OCI-LY7 (cell line): ENCODE results near the gene MACROD2. TPM values are rescaled to one million over a fixed set of nuclear protein-coding genes. Genes with fewer than 3 reads are reported as not detected.

ENCODE experiments used
- BruUV-seq: library from RNA; stranded (reverse); fragments of 400-500 nt; replicated peaks from 2 replicates; lab custom pipeline; 2021; lab: Mats Ljungman, UMichigan
- CTCF ChIA-PET: fragments of 300-600 bp; sonication (Branson Sonifier 250); formaldehyde crosslinking; loops from one replicate; lab custom pipeline; 2022; ENCODE audit warnings: antibody characterized with exemption; ENCODE audit not compliant: unreplicated experiment; lab: Charles Lee
- POLR2A ChIA-PET: fragments of 300-600 bp; sonication (Branson Sonifier 250); formaldehyde crosslinking; loops from one replicate; lab custom pipeline; 2022; ENCODE audit warnings: antibody characterized with exemption; lab: Charles Lee
- DNase-seq: peaks from one replicate; pipeline ENCODE4 v3.0.0-alpha.2; 2015; ENCODE audit warnings: low spot score
- H2AFZ ChIP-seq: fragments of 200-600 bp; sonication (generic), shearing (Covaris generic); 2 replicates; pipeline ENCODE4 v1.6.1; 2014; ENCODE audit warnings: mild to moderate bottlenecking, antibody characterized with exemption, low read length, moderate library complexity
- H3K27ac ChIP-seq: fragments of 200-600 bp; sonication (generic); 2 replicates; pipeline ENCODE4 v1.5.1; 2014; ENCODE audit warnings: mixed run types, low read depth, mild to moderate bottlenecking, moderate library complexity, low read length, inconsistent platforms; ENCODE audit not compliant: poor library complexity, severe bottlenecking
- H3K36me3 ChIP-seq: fragments of 200-600 bp; sonication (generic); 2 replicates; pipeline ENCODE4 v1.6.1; 2014; ENCODE audit warnings: mild to moderate bottlenecking, antibody characterized with exemption, low read length, moderate library complexity, mixed read lengths; ENCODE audit not compliant: insufficient read depth
- H3K4me1 ChIP-seq: fragments of 200-600 bp; sonication (generic); 2 replicates; pipeline ENCODE4 v1.5.1; 2014; ENCODE audit warnings: mild to moderate bottlenecking, low read length; ENCODE audit not compliant: insufficient read depth, poor library complexity, severe bottlenecking
- H3K4me2 ChIP-seq: fragments of 200-600 bp; sonication (generic); 2 replicates; pipeline ENCODE4 v1.6.1; 2014; ENCODE audit warnings: mild to moderate bottlenecking, low read length
- H3K4me3 ChIP-seq: fragments of 200-600 bp; sonication (generic); 2 replicates; pipeline ENCODE4 v1.5.1; 2014; ENCODE audit warnings: mild to moderate bottlenecking, low read depth, low read length; ENCODE audit not compliant: poor library complexity, severe bottlenecking
- H3K79me2 ChIP-seq: fragments of 200-600 bp; sonication (generic); 2 replicates; pipeline ENCODE4 v1.6.1; 2016; ENCODE audit warnings: low read depth, mild to moderate bottlenecking, low read length, moderate library complexity, mixed read lengths; ENCODE audit not compliant: insufficient read depth
- H3K9me2 ChIP-seq: fragments of 200-600 bp; sonication (generic); 2 replicates; pipeline ENCODE4 v1.6.1; 2016; ENCODE audit warnings: mild to moderate bottlenecking, low read length, mixed read lengths; ENCODE audit not compliant: insufficient read depth
- H3K9me3 ChIP-seq: fragments of 200-600 bp; sonication (generic); 2 replicates; pipeline ENCODE4 v1.6.1; 2014; ENCODE audit warnings: mild to moderate bottlenecking, mixed run types, low read length, mixed read lengths
- H4K20me1 ChIP-seq: fragments of 200-600 bp; sonication (generic); 2 replicates; pipeline ENCODE4 v1.6.1; 2014; ENCODE audit warnings: mild to moderate bottlenecking, antibody characterized with exemption, low read length, moderate library complexity, mixed read lengths; ENCODE audit not compliant: insufficient read depth
- EZH2phosphoT487 ChIP-seq: fragments of 200-600 bp; sonication (generic); IDR thresholded peaks from 2 replicates; pipeline ENCODE4 v1.6.1; 2018; ENCODE audit warnings: low read depth, borderline replicate concordance, mild to moderate bottlenecking, mixed run types, antibody characterized with exemption, low read length, moderate library complexity, mixed read lengths
- intact Hi-C: fragments of 100-400 bp; cut with micrococcal nuclease; formaldehyde crosslinking; loops from one replicate; pipeline ENCODE4 v1.10.0; 2022; ENCODE audit not compliant: unreplicated experiment
- total RNA-seq, 2 experiments: library from RNA; depleted of rRNA in 1 of 2; stranded (reverse); fragments of >200 nt in 1 of 2; shearing (Covaris generic) in 1 of 2; gene quantifications; 2 replicates each; pipeline ENCODE4 v1.2.3, GENCODE V29; 2014 to 2022
- TF ChIP-seq, protein P1 (sequence below): fragments of 200-600 bp; sonication (generic); conservative IDR thresholded peaks from 2 replicates; pipeline ENCODE4 v1.5.1; 2014; ENCODE audit warnings: mild to moderate bottlenecking, antibody characterized with exemption, low read length, moderate library complexity, mixed read lengths

MACROD2 gene
- total RNA-seq, 2 experiments from 2014 or later: 0.09 to 4.5 TPM

DNA sequence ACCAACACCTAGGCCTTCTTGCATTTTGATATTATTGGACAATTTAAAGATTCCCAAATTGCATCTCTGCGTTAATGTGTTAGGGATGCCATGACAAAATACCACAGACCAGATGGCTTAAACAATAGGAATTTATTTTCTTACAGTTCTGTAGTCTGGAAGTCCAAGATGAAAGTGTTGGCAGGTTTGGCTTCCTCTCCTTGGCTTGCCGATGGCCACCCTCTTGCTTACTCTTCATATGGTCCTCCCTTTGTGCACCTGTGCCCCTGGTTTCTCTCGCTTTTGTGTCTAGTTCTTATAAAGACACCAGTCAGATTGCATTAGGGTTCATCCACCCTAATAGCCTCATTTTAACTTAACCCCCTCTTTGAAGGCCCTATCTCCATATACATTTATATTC is 1184.5 kb downstream of the MACROD2 start:
- BruUV-seq: no TSS peak
- H3K79me2 ChIP-seq: no peaks in the 10 kb centered on the region
- H2AFZ ChIP-seq: no peak overlapping the region
- intact Hi-C loops: no loop called here
- TF ChIP-seq EZH2phosphoT487: no peak
- TF ChIP-seq, protein P1, sequence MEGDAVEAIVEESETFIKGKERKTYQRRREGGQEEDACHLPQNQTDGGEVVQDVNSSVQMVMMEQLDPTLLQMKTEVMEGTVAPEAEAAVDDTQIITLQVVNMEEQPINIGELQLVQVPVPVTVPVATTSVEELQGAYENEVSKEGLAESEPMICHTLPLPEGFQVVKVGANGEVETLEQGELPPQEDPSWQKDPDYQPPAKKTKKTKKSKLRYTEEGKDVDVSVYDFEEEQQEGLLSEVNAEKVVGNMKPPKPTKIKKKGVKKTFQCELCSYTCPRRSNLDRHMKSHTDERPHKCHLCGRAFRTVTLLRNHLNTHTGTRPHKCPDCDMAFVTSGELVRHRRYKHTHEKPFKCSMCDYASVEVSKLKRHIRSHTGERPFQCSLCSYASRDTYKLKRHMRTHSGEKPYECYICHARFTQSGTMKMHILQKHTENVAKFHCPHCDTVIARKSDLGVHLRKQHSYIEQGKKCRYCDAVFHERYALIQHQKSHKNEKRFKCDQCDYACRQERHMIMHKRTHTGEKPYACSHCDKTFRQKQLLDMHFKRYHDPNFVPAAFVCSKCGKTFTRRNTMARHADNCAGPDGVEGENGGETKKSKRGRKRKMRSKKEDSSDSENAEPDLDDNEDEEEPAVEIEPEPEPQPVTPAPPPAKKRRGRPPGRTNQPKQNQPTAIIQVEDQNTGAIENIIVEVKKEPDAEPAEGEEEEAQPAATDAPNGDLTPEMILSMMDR: no peak
- H3K36me3 ChIP-seq: no peaks in the 10 kb centered on the region
- DNase-seq: no peak
- no peaks in the 10 kb centered on the region for H3K9me2 ChIP-seq
- no peaks in the 10 kb centered on the region for H3K9me3 ChIP-seq
- H3K4me3 ChIP-seq: no peak overlapping the region
- H3K27ac ChIP-seq: no peak overlapping the region
- no peaks in the 10 kb centered on the region for H3K4me1 ChIP-seq
- H4K20me1 ChIP-seq: no peaks in the 10 kb centered on the region
- no peak overlapping the region for H3K4me2 ChIP-seq
- POLR2A ChIA-PET: no interaction called here
- CTCF ChIA-PET: no interaction called here

DNA sequence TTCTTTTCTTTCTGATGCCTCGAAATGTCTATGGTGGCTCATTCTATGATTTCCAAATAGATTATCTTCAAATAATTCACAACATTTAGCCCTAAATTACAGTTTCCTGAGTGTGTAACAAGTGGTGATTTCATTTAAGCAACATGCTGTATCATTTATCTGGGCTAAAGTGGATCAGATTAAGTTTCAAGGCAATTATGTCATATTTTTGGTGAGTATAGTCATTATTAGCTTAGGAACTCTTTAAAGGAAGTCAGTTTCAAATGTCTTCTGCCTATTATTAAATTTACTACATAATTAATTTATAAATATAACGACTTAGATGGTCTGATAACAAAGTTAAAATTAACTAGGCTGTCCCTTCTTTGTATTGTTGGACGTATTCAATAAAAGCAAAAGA is 1190.0 kb downstream of the MACROD2 start:
- no peaks in the 10 kb centered on the region for H3K36me3 ChIP-seq
- H3K4me1 ChIP-seq: no peaks in the 10 kb centered on the region
- no peaks in the 10 kb centered on the region for H3K9me2 ChIP-seq
- H3K4me2 ChIP-seq: no peak overlapping the region
- H3K79me2 ChIP-seq: no peaks in the 10 kb centered on the region
- H3K27ac ChIP-seq: no peak overlapping the region
- no TSS peak for BruUV-seq
- no peak for DNase-seq
- H2AFZ ChIP-seq: no peak overlapping the region
- intact Hi-C loops: no loop called here
- no peaks in the 10 kb centered on the region for H3K9me3 ChIP-seq
- ChIA-PET POLR2A (interaction anchor here (0.6 kb wide), 1 partner anchor 74 kb away, joined by 3 read pairs; no protein-coding TSS in a partner anchor), CTCF (no interaction called here)
- TF ChIP-seq, protein P1: no peak
- no peak for TF ChIP-seq EZH2phosphoT487
- no peaks in the 10 kb centered on the region for H4K20me1 ChIP-seq
- no peak overlapping the region for H3K4me3 ChIP-seq

DNA sequence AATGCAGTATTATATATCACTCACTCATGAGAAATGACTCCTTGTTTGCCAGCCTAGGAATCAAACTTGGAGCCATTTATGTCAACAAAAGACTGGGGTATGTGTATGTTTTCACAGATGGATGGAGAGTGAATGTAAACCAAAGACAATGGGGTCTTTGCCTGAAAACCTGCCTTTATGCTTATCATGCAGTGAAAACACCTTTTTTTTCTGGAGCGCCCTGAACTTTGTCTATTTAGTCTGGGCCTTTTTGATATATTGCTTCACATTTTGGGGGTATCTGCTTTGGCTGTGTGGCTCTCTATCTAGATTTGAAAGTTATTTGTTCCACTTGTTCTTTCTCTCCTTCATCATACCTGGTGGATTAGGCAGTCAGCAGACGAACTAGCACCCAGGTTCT is 1190.6 kb downstream of the MACROD2 start:
- Histone ChIP-seq H3K4me1 (no peaks in the 10 kb centered on the region), H3K9me3 (no peaks in the 10 kb centered on the region), H3K4me3 (no peak overlapping the region), H3K36me3 (no peaks in the 10 kb centered on the region), H4K20me1 (no peaks in the 10 kb centered on the region), H3K27ac (no peak overlapping the region), H3K4me2 (no peak overlapping the region), H2AFZ (no peak overlapping the region), H3K9me2 (no peaks in the 10 kb centered on the region), H3K79me2 (no peaks in the 10 kb centered on the region)
- CTCF ChIA-PET: no interaction called here
- POLR2A ChIA-PET: no interaction called here
- DNase-seq: no peak
- TF ChIP-seq, protein P1: no peak
- TF ChIP-seq EZH2phosphoT487: no peak
- no TSS peak for BruUV-seq
- intact Hi-C loops: no loop called here
